BE2C (cell line): ENCODE data around the gene GP2.

Source experiments
- DNase-seq: peaks from one replicate; pipeline ENCODE4 v3.0.0-alpha.2; 2020
- H3K27me3 ChIP-seq: fragments of 250-450 bp; sonication (Bioruptor Pico); 2 replicates; pipeline ENCODE4 v1.5.1; 2020; ENCODE audit warnings: mild to moderate bottlenecking
- H3K36me3 ChIP-seq: fragments of 250-450 bp; sonication (Bioruptor Pico); 2 replicates; pipeline ENCODE4 v1.5.1; 2020; ENCODE audit warnings: mild to moderate bottlenecking
- H3K4me1 ChIP-seq: fragments of 250-450 bp; sonication (Bioruptor Pico); 2 replicates; pipeline ENCODE4 v1.5.1; 2020
- H3K4me3 ChIP-seq: 2 replicates; pipeline ENCODE4 v1.5.1; 2011; ENCODE audit warnings: low read depth, low read length
- H3K9me3 ChIP-seq: fragments of 250-450 bp; sonication (Bioruptor Pico); 2 replicates; pipeline ENCODE4 v1.5.1; 2020
- TF ChIP-seq, protein P1 (sequence below): IDR thresholded peaks from 2 replicates; pipeline ENCODE4 v1.5.1; 2012; ENCODE audit warnings: mild to moderate bottlenecking, low read depth, low read length

The GP2 gene

DNA sequence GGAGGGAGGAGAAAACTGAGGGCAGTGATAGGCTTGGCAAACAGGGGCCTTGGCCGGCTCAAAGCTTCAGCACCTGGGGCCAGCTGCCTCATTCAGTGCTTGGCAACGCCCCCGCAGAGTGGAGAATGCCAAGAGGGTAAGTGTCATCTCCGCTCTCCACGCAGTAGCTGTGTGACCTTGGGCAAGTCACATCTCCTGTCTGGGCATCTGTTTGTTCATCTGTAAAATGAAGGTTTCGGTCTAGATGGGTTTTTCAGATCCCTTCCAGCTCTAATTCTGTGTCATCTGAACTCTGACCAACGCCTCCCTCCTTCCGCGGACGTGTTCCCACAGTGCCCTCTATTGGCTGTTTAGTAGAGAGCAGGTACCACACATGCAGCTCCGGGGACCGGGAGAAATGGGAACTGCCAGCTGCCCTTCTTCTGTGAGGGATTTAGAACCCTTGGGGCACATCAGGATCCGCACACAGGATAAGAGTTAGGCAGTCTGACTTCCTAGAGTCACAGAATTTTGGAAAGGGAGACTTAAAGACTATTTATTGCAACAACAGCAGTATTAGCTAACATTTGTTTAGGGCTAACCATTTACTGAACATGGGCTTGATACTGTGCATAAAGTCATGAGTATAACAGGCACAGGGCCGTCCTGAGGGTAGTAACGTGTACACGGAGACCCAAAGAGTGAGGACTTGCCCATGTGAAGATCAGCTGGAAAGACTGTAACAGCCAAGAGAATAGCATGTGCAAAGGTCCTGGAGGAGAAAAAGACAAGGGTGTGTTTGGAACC, 26.8 kb downstream of the GP2 start:
- no peaks in the 10 kb centered on the region for H3K9me3 ChIP-seq
- H3K27me3 ChIP-seq = no peaks in the 10 kb centered on the region
- TF ChIP-seq, protein P1, sequence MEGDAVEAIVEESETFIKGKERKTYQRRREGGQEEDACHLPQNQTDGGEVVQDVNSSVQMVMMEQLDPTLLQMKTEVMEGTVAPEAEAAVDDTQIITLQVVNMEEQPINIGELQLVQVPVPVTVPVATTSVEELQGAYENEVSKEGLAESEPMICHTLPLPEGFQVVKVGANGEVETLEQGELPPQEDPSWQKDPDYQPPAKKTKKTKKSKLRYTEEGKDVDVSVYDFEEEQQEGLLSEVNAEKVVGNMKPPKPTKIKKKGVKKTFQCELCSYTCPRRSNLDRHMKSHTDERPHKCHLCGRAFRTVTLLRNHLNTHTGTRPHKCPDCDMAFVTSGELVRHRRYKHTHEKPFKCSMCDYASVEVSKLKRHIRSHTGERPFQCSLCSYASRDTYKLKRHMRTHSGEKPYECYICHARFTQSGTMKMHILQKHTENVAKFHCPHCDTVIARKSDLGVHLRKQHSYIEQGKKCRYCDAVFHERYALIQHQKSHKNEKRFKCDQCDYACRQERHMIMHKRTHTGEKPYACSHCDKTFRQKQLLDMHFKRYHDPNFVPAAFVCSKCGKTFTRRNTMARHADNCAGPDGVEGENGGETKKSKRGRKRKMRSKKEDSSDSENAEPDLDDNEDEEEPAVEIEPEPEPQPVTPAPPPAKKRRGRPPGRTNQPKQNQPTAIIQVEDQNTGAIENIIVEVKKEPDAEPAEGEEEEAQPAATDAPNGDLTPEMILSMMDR = peak; percentile 88
- H3K4me1 ChIP-seq = no peaks in the 10 kb centered on the region
- H3K36me3 ChIP-seq = no peaks in the 10 kb centered on the region
- H3K4me3 ChIP-seq = no peak overlapping the region
- DNase-seq = peak; percentile 52

DNA sequence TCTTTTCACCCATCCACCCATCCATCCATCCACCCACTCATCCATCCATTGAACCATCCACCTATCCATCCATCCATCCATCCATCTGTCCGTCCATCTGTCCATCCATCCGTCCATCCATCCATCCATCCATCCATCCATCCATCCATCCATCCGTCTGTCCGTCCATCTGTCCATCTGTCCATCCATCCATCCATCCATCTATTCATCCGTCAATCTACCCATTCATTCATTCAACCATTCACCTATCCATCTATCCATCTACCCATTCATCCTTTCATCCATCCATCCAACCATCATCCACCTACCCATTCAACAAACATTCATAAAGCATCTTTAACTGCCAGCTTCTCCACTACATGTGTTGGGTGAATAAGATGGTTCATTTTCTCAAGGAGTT, 28.9 kb downstream of the GP2 start:
- Histone ChIP-seq H3K9me3 (no peaks in the 10 kb centered on the region), H3K27me3 (no peaks in the 10 kb centered on the region), H3K4me1 (no peaks in the 10 kb centered on the region), H3K4me3 (no peak overlapping the region), H3K36me3 (no peaks in the 10 kb centered on the region)
- no peak for DNase-seq
- TF ChIP-seq, protein P1 = no peak

DNA sequence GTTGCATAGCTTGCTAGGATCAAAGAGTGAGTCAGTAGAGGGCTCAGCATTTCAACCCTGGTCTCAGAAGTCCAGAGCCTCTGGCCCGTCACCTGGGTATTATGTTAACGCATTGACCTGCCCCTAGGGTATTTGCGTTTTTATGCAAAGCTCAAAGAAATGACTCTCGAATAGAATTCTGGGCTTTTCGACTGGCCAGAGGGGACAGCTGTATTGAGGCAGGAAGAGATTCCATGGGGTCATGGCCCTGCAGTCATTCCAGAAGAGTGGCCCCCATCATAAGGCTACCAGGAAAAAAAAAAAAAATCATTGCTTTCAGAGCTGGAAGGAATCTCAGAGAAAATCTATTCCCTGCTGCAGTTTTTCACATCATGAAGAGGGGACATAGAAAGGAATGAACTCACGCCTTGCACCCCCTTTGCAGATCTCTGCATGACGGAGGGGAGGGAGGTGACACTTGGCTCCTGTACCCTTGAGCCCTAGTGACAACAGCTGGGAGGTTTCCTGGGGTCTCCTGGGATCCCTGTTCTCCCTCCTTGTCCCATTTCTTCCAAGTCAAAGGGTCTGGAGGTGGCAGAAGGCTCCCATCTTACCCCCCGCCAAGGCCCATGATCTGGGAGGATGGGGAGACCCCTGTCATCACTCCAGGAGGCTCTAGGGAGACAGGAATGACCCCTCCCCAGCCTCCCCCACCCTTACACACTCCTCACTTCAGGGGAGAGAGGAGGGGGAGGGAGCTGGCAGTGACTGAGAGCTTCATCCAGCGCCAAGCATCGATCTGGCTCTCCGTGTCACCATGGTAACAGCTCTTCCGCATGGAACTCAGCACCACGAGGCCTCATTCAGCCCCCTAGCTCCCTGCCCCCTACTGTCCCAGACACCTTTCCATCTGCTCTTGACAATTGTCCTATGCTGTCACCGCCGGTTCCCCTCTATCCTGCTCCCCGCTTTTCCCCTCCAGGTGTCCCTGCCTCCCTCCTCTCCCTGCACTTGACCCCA, 35.8 kb downstream of the GP2 start:
- H3K4me1 ChIP-seq = no peaks in the 10 kb centered on the region
- no peak for DNase-seq
- TF ChIP-seq, protein P1 = no peak
- H3K9me3 ChIP-seq = no peaks in the 10 kb centered on the region
- no peaks in the 10 kb centered on the region for H3K36me3 ChIP-seq
- H3K27me3 ChIP-seq = no peaks in the 10 kb centered on the region
- no peak overlapping the region for H3K4me3 ChIP-seq

DNA sequence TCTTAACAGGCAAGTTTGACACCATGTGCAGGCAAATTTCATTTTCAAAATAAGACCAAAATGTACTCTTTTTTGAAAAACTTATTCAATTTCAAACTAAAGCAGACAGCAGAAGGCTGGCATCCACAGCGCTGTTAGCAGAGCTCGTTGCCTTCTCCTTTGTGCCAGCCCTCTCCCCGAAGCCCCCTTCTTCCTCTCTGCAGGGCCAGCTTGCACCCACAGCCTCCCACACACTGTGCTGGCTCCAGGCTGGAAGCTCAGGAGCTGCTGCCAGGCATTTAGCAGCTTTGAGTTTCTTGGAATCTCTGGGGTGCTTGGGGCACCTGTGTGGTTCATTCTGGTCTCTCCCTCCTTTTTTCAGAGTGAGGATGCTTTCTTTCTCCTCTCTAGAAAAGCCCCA, 37.7 kb downstream of the GP2 start:
- no peak for DNase-seq
- no peaks in the 10 kb centered on the region for H3K9me3 ChIP-seq
- TF ChIP-seq, protein P1 = no peak
- no peaks in the 10 kb centered on the region for H3K36me3 ChIP-seq
- no peak overlapping the region for H3K4me3 ChIP-seq
- H3K4me1 ChIP-seq = no peaks in the 10 kb centered on the region
- no peaks in the 10 kb centered on the region for H3K27me3 ChIP-seq

DNA sequence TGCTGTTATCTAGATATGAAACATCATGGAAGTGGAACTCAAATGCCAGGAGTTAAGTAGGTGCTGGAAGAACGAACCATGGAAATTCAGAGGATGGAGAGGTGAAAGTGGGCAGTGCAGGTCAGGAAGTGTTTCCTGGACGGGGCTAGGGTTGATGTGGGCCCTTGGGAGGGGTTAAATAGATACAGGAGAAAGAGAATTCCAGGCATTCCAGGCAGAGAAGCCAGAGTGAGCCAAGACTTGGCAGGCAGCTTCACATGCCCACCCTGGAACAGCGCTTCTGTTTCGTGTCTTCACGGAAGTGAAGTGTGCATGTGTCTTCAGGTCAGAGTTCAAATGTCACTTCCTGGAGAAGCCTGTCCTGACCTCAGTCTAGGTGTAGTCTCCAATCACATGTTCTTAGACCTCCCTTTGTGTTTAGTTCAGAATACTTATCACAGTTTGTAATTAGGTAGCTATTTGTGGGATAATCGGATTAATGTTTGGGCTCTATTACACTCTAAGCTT, 41.3 kb downstream of the GP2 start:
- DNase-seq = no peak
- Histone ChIP-seq H3K9me3 (no peaks in the 10 kb centered on the region), H3K36me3 (no peaks in the 10 kb centered on the region), H3K4me1 (no peaks in the 10 kb centered on the region), H3K27me3 (no peaks in the 10 kb centered on the region), H3K4me3 (no peak overlapping the region)
- TF ChIP-seq, protein P1 = no peak
